ENCODE data around the gene UBE2E2.
"Not testable (repeated sequence)": the region's sequence is repeated elsewhere in the genome, so short reads cannot be mapped to it uniquely, and the experiment has no call there.

Gene UBE2E2

GRCh38 chr3:23336853-23337252, 133.7 kb downstream of the UBE2E2 start:
- H3K9me3 Mint-ChIP-seq (ENCODE audit: low read depth); H3K36me3 Mint-ChIP-seq; H3K4me3 Mint-ChIP-seq; H3K27me3 Mint-ChIP-seq; H3K27ac Mint-ChIP-seq: not testable (repeated sequence)
- H3K4me1 Mint-ChIP-seq (ENCODE audit: low read depth), result peaks cover 14% of the 10 kb centered on the region

- no peaks in the 10 kb centered on the region for H3K9me3 Mint-ChIP-seq (ENCODE audit: low read depth)
- H3K4me1 Mint-ChIP-seq (ENCODE audit: low read depth), result peaks cover 15% of the 10 kb centered on the region
- H3K27me3 Mint-ChIP-seq, result no peaks in the 10 kb centered on the region
- H3K4me3 Mint-ChIP-seq, result no peak overlapping the region
- H3K27ac Mint-ChIP-seq, result no peak overlapping the region
- H3K36me3 Mint-ChIP-seq, result no peaks in the 10 kb centered on the region
Measured at GRCh38 chr3:23341147-23341838, 138.2 kb downstream of the UBE2E2 start.

- Mint-ChIP-seq H3K9me3 (ENCODE audit: low read depth) (no peaks in the 10 kb centered on the region), H3K36me3 (peaks cover 5% of the 10 kb centered on the region), H3K27ac (no peak overlapping the region), H3K27me3 (no peaks in the 10 kb centered on the region), H3K4me3 (no peak overlapping the region), H3K4me1 (ENCODE audit: low read depth) (peaks cover 15% of the 10 kb centered on the region)
Measured at GRCh38 chr3:23342343-23342742, 139.2 kb downstream of the UBE2E2 start.

- H3K36me3 Mint-ChIP-seq, result peaks cover 5% of the 10 kb centered on the region
- no peaks in the 10 kb centered on the region for H3K9me3 Mint-ChIP-seq (ENCODE audit: low read depth)
- H3K4me1 Mint-ChIP-seq (ENCODE audit: low read depth), result peaks cover 15% of the 10 kb centered on the region
- H3K27ac Mint-ChIP-seq, result no peak overlapping the region
- H3K27me3 Mint-ChIP-seq, result no peaks in the 10 kb centered on the region
- H3K4me3 Mint-ChIP-seq, result no peak overlapping the region
Measured at GRCh38 chr3:23343509-23343908, 140.4 kb downstream of the UBE2E2 start.

GRCh38 chr3:23344886-23345285, 141.8 kb downstream of the UBE2E2 start:
- no peak overlapping the region for H3K4me3 Mint-ChIP-seq

GRCh38 chr3:23349444-23349843, 146.3 kb downstream of the UBE2E2 start:
- not testable (repeated sequence) for H3K4me1 Mint-ChIP-seq (ENCODE audit: low read depth)

More at GRCh38 chr3:23344886-23345285, 141.8 kb downstream of the UBE2E2 start:
- Mint-ChIP-seq H3K27me3 (no peaks in the 10 kb centered on the region), H3K27ac (no peak overlapping the region), H3K36me3 (peaks cover 5% of the 10 kb centered on the region), H3K9me3 (ENCODE audit: low read depth) (no peaks in the 10 kb centered on the region), H3K4me1 (ENCODE audit: low read depth) (peaks cover 13% of the 10 kb centered on the region)

GRCh38 chr3:23356169-23356568, 153.0 kb downstream of the UBE2E2 start:
- Mint-ChIP-seq H3K27me3 (no peaks in the 10 kb centered on the region), H3K27ac (no peak overlapping the region), H3K9me3 (ENCODE audit: low read depth) (no peaks in the 10 kb centered on the region), H3K4me3 (no peak overlapping the region), H3K4me1 (ENCODE audit: low read depth) (no peaks in the 10 kb centered on the region), H3K36me3 (peaks cover 2% of the 10 kb centered on the region)

More at GRCh38 chr3:23349444-23349843, 146.3 kb downstream of the UBE2E2 start:
- not testable (repeated sequence) for H3K9me3 Mint-ChIP-seq (ENCODE audit: low read depth); H3K36me3 Mint-ChIP-seq; H3K4me3 Mint-ChIP-seq; H3K27me3 Mint-ChIP-seq; H3K27ac Mint-ChIP-seq

- Mint-ChIP-seq H3K36me3 (peaks cover 2% of the 10 kb centered on the region), H3K4me1 (ENCODE audit: low read depth) (no peaks in the 10 kb centered on the region), H3K27me3 (no peaks in the 10 kb centered on the region), H3K4me3 (no peak overlapping the region), H3K9me3 (ENCODE audit: low read depth) (no peaks in the 10 kb centered on the region), H3K27ac (no peak overlapping the region)
Measured at GRCh38 chr3:23356923-23357322, 153.8 kb downstream of the UBE2E2 start.

GRCh38 chr3:23359116-23359515, 156.0 kb downstream of the UBE2E2 start:
- Mint-ChIP-seq H3K4me3 (no peak overlapping the region), H3K9me3 (ENCODE audit: low read depth) (peaks cover 7% of the 10 kb centered on the region), H3K27me3 (no peaks in the 10 kb centered on the region), H3K36me3 (peaks cover 7% of the 10 kb centered on the region), H3K4me1 (ENCODE audit: low read depth) (no peaks in the 10 kb centered on the region), H3K27ac (no peak overlapping the region)

- peaks cover 7% of the 10 kb centered on the region for H3K36me3 Mint-ChIP-seq
- H3K4me3 Mint-ChIP-seq, result no peak overlapping the region
- H3K27ac Mint-ChIP-seq, result no peak overlapping the region
- no peaks in the 10 kb centered on the region for H3K27me3 Mint-ChIP-seq
- H3K9me3 Mint-ChIP-seq (ENCODE audit: low read depth), result peaks cover 13% of the 10 kb centered on the region
- H3K4me1 Mint-ChIP-seq (ENCODE audit: low read depth), result no peaks in the 10 kb centered on the region
Measured at GRCh38 chr3:23365066-23365465, 161.9 kb downstream of the UBE2E2 start.

GRCh38 chr3:23368731-23369130, 165.6 kb downstream of the UBE2E2 start:
- peaks cover 6% of the 10 kb centered on the region for H3K36me3 Mint-ChIP-seq
- H3K27me3 Mint-ChIP-seq, result no peaks in the 10 kb centered on the region
- peaks cover 10% of the 10 kb centered on the region for H3K9me3 Mint-ChIP-seq (ENCODE audit: low read depth)
- H3K27ac Mint-ChIP-seq, result no peak overlapping the region
- no peaks in the 10 kb centered on the region for H3K4me1 Mint-ChIP-seq (ENCODE audit: low read depth)
- H3K4me3 Mint-ChIP-seq, result no peak overlapping the region

GRCh38 chr3:23372285-23372684, 169.2 kb downstream of the UBE2E2 start:
- Mint-ChIP-seq H3K27me3 (no peaks in the 10 kb centered on the region), H3K4me3 (no peak overlapping the region), H3K9me3 (ENCODE audit: low read depth) (no peaks in the 10 kb centered on the region), H3K4me1 (ENCODE audit: low read depth) (peaks cover 5% of the 10 kb centered on the region), H3K36me3 (no peaks in the 10 kb centered on the region), H3K27ac (no peak overlapping the region)

GRCh38 chr3:23376516-23377248, 173.6 kb downstream of the UBE2E2 start:
- no peak overlapping the region for H3K4me3 Mint-ChIP-seq
- H3K9me3 Mint-ChIP-seq (ENCODE audit: low read depth), result no peaks in the 10 kb centered on the region
- peaks cover 4% of the 10 kb centered on the region for H3K36me3 Mint-ChIP-seq
- no peaks in the 10 kb centered on the region for H3K27me3 Mint-ChIP-seq
- no peak overlapping the region for H3K27ac Mint-ChIP-seq
- peaks cover 12% of the 10 kb centered on the region for H3K4me1 Mint-ChIP-seq (ENCODE audit: low read depth)

- Mint-ChIP-seq H3K36me3 (peaks cover 4% of the 10 kb centered on the region), H3K4me1 (ENCODE audit: low read depth) (peaks cover 12% of the 10 kb centered on the region), H3K27me3 (no peaks in the 10 kb centered on the region), H3K9me3 (ENCODE audit: low read depth) (no peaks in the 10 kb centered on the region), H3K27ac (no peak overlapping the region), H3K4me3 (no peak overlapping the region)
Measured at GRCh38 chr3:23377928-23378672, 175.0 kb downstream of the UBE2E2 start.

GRCh38 chr3:23383875-23384274, 180.7 kb downstream of the UBE2E2 start:
- H3K27ac Mint-ChIP-seq, result no peak overlapping the region
- no peak overlapping the region for H3K4me3 Mint-ChIP-seq
- peaks cover 2% of the 10 kb centered on the region for H3K4me1 Mint-ChIP-seq (ENCODE audit: low read depth)
- no peaks in the 10 kb centered on the region for H3K27me3 Mint-ChIP-seq
- peaks cover 4% of the 10 kb centered on the region for H3K36me3 Mint-ChIP-seq
- no peaks in the 10 kb centered on the region for H3K9me3 Mint-ChIP-seq (ENCODE audit: low read depth)
